HG03139 (cell line): ENCODE data around the gene TMEM95.
"Not testable (repeated sequence)": the region's sequence is repeated elsewhere in the genome, so short reads cannot be mapped to it uniquely, and the experiment has no call there.

Source experiments
- ATAC-seq: cut with Tn5 transposase; IDR thresholded peaks from one replicate; pipeline ENCODE4 v1.9.1; 2021; ENCODE audit not compliant: unreplicated experiment

TMEM95 gene

DNA sequence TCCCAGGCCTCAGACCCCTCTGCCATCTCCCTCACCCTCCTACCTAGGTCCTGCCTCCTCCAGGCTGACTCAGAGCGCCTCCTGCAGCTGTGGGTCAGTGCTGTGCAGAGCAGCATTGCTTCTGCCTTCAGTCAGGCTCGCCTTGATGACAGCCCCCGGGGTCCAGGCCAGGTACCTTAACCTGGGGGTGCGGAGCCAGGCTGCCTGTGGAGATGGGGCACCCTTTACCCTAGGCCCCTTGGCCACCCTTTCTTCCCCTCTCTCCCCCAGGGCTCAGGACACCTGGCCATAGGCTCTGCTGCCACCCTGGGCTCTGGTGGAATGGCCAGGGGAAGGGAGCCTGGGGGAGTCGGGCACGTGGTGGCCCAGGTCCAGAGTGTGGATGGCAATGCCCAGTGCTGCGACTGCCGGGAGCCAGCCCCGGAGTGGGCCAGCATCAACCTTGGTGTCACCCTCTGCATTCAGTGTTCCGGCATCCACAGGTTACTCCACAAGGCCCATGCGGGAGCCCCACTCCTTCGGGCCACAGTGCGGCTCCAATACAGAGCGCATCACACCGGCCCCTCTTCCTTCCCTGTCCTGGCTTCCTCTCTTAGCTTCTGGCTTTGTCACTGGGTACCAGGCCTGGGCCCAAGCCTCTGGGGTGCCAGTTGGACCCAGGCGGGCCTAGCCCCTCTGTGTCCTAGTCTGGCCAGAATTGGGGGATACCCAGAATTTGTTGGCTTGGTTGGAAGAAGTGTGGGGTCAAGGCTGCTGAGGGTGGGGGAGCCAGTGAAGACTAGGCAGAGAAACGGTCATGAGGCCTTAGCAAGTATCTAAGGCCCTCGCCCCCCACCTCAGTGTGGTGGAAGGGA, 8.0 kb upstream of the TMEM95 start:
- no peak for ATAC-seq

DNA sequence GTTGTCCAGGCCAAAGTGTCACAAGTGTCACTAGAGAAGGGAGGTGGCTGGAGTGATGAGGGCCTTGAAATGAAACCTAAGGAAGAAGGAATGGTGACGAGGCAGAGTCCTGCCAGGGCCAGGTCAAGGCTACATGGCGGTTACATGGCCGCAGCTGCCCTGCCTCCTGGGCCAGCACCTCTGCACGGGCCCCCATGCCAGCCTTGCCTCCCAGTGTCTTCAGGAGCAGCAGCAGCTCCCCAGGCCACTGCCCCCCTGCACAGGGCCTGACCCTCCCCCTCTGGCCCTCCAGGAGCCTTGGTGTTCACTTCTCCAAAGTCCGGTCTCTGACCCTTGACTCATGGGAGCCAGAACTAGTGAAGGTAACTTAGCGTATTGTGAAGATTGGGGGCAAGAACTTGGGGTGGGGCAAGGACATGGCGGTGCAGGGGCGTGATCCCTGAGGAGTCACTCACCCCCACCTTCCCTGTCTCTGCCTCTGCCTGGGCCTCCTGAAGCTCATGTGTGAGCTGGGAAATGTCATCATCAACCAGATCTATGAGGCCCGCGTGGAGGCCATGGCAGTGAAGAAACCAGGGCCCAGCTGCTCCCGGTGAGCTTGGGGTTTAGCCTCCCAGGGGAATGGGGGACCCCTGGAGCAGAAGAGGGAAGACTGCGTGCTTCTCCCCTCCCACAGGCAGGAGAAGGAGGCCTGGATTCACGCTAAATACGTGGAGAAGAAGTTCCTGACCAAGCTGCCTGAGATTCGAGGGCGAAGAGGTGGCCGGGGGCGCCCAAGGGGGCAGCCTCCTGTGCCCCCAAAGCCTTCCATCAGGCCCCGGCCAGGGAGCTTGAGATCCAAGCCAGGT, 7.1 kb upstream of the TMEM95 start:
- ATAC-seq: no peak

- no peak for ATAC-seq
These were observed 6.3 kb upstream of the TMEM95 start for GRCh38 chr17:7348478-7349242.

DNA sequence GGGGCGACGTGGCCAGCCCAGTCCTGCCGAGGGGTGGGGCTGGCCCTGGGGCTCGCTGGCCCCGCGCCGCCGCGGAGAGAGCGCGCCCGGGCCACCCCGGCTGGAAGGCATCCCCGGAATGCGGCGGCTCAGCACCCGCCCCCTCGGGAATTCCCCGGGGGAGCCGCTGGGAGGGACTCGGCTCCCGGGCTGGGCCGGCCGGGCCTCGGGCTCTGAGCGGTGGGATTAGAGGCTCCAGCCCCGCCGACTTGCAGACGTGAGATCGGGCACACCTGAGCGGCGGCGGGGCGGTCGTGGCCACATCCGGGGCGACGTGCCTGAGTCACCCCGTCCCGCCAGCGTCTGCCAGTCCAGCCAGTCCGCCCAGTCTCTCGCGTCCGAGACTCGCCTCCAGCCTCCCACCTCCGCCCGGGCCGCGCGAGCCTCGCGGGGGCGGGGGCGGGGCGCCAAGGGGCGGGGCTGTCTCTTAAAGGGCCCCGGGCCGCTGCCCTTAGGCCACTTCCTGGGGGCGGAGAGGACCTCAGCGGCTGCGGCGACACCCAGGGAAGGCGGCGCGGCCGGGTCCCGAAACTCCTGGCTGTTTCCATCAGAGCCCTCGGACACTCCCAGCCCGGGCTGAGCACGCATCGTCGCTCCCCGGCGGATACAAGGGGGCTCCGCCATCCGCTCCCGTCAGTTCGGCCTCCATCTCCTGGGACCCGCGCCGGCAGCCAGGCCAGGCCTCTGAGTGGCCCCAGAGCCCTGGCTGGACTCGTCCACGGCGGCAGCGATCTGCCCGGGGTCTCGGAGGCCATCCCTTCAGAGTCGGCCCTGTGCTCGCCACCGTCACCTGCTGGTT, 3.1 kb upstream of the TMEM95 start, which contains the start of gene KCTD11:
Gene KCTD11, plus strand, starts transcription at position 498 of the 838 bp plus-strand sequence.
- peak; percentile 50 for ATAC-seq

- no peak for ATAC-seq
These were observed 2.5 kb upstream of the TMEM95 start for GRCh38 chr17:7352503-7352889.

DNA sequence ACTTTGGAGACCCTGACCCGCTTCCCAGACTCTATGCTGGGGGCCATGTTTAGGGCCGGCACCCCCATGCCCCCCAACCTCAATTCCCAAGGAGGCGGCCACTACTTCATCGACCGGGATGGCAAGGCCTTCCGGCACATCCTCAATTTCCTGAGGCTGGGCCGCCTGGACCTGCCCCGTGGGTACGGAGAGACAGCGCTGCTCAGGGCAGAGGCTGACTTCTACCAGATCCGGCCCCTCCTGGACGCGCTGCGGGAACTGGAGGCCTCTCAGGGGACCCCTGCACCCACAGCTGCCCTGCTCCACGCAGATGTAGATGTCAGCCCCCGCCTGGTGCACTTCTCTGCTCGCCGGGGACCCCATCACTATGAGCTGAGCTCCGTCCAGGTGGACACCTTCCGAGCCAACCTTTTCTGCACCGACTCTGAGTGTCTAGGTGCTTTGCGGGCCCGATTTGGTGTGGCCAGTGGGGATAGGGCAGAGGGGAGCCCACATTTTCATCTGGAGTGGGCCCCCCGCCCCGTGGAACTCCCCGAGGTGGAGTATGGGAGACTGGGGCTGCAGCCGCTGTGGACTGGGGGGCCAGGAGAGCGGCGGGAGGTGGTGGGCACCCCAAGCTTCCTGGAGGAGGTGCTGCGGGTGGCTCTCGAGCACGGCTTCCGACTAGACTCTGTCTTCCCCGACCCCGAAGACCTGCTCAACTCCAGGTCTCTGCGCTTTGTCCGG, 1.9 kb upstream of the TMEM95 start:
- no peak for ATAC-seq

DNA sequence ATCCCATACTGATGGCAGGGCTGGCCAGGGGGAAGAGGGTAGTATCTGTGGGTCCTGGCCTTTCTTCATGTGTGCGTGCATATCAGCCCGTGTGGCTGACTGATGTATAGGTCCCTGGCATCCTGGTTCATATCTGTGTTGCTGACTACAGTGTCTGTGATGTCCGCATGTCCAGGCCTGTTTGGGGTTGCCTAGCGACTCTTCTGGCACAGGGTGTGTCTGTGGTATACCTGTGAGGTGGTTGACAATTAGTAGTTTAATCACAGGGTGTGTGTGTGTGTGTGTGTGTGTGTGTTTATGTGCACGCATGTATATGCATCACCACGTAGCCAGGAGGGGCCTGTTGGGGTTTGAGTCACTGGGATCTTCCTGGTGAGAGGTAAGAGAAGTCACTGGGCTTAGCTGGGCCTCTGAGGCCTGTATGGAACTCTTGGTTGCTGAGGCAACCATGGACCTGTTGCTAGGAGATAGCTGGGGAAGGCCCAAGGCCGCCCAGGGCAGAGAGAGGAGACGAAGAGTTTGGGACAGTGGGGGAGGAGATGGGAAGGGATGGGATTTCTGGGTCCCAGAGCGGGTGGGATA, 603 bp upstream of the TMEM95 start:
- no peak for ATAC-seq

DNA sequence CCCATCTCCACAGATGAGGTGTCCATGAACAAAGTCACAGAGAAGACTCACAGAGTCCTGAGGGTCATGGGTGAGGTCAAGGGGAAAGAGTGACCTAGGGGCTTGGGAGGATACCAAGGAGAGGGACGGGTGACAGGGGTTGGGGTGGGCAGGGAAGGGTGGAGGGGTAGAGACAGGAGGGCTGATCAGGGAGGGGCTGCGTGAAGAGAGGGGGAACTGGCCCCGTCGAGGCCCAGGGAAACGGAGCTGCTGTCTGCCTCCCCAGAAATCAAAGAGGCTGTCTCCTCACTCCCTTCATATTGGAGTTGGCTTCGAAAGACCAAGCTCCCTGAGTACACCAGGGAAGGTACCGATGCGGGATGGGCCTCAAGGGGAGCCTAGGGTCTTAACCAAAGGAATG, 617 bp downstream of the TMEM95 start:
- no peak for ATAC-seq

DNA sequence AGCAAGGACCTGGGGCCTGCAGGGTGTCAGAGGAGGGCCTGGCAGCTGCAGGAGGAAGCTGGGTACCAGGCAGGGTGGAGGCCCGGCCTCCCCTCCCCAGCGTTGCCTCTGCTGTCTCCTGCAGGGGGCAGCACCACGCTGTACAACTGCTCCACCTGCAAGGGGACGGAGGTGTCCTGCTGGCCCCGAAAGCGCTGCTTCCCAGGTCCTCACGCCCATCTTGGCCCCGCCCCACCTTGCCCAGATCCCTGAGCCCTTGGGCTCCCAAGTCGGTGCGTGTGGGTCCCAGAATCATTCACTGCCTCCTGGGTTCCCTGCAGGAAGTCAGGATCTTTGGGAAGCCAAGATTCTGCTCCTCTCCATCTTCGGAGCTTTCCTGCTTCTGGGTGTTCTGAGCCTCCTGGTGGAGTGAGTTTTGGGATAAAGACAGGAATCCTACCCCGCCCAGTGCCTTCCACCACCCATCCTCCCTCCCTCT, 1.2 kb downstream of the TMEM95 start:
- ATAC-seq: no peak

DNA sequence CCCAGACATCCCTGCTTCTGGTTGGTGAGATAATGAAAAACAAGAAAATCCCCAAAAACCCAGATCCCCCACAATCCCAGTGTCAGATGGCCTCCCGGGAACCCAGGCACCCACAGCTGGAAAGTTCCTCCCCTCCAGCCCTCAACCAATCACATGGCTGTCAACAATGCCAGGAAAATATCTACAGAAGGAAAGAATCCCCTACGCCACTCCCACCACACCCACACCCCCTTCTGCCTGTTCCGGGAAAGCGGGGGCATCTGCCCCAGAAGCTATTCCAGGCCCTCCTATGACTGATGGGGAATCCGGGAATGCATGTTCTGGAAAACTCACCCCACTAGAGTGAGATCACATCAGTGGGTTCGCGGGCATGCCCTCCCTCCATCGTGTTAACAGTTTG, 1.8 kb downstream of the TMEM95 start:
- no peak for ATAC-seq

- no peak for ATAC-seq
These were observed 2.4 kb downstream of the TMEM95 start for GRCh38 chr17:7357381-7357780.

DNA sequence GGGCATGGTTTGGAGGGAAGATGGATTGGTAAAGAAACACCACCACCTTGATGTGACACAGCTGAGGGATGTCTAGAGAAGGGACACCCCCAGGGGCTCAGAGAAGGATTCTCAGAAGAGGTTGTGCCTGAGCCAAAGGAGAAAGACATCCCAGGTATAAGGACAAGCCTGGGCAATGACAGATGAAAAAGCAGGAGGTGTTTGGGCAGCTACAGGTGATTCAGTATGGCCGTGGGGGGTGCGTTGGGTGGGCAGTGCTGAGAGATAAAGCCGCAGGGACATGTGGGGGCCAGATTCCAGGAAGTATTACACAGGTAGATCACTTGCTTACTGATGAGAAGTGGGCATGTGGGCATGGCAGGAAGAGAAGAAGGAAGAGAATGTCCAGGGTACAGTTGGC, 7.0 kb downstream of the TMEM95 start:
- no peak for ATAC-seq

DNA sequence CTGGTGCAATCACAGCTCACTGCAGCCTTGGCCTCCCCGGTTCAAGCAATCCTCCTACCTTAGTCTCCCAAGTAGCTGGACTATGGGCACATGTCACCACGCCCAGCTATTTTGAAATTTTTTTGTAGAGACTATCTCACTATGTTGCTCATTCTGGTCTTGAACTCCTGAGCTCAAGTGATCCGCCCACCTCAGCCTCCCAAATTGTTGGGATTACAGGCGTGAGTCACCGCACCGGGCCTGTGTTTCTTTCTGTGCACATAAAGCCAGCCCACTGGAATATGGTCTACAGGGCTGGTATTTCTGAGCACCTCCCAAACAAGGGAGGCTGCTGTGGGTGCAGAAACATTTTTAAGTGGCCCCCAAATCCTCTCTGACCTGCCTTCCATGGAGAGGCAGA, 8.4 kb downstream of the TMEM95 start:
- ATAC-seq: no peak

DNA sequence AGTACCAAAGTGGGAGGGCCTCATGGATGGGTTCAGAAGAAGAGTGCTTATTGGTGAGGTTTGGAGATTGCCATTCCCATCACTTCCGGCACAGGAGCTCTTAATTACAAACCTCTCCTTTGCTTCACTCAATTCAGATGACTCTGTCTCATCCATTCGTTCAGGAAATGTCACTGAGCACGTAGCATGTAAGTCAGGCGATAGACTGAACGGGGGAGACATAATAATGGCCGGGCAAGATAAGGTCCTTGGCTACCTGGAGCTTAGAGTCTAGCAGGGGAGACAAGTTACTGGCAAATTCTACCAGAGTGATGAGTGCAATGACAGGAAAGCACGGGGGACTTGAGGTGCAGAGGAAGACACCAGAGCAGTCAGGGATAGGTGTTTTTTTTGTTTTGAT, 11.0 kb downstream of the TMEM95 start:
- not testable (repeated sequence) for ATAC-seq

DNA sequence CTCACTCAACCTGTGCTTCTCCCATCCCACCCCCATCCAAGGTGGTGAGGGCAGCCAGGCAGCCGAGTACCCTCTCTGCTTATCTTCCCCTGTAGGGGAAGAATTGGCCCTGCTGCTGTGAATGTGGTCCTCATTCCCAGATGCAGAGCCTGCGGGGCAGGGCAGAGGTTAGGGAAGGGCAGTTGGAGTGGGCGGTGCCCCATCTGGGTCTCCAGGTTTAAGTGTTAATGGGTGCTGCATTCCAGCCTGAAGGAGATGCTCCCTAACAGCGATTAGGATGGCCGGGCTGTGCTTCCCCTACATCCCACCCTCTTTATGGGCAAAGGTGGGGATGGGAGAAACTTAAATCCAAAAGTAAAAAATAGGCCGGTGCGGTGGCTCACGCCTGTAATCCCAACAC, 12.1 kb downstream of the TMEM95 start:
- ATAC-seq: no peak

GRCh38 chr17:7367918-7368598, 13.1 kb downstream of the TMEM95 start:
- ATAC-seq: no peak

- ATAC-seq: not testable (repeated sequence)
These were observed 13.6 kb downstream of the TMEM95 start for GRCh38 chr17:7368599-7368994.

GRCh38 chr17:7369825-7370224, 14.9 kb downstream of the TMEM95 start:
- ATAC-seq: no peak

GRCh38 chr17:7370853-7371252, 15.9 kb downstream of the TMEM95 start:
- ATAC-seq: no peak
